ENCODE results near the gene GPR22.

GPR22 gene

DNA sequence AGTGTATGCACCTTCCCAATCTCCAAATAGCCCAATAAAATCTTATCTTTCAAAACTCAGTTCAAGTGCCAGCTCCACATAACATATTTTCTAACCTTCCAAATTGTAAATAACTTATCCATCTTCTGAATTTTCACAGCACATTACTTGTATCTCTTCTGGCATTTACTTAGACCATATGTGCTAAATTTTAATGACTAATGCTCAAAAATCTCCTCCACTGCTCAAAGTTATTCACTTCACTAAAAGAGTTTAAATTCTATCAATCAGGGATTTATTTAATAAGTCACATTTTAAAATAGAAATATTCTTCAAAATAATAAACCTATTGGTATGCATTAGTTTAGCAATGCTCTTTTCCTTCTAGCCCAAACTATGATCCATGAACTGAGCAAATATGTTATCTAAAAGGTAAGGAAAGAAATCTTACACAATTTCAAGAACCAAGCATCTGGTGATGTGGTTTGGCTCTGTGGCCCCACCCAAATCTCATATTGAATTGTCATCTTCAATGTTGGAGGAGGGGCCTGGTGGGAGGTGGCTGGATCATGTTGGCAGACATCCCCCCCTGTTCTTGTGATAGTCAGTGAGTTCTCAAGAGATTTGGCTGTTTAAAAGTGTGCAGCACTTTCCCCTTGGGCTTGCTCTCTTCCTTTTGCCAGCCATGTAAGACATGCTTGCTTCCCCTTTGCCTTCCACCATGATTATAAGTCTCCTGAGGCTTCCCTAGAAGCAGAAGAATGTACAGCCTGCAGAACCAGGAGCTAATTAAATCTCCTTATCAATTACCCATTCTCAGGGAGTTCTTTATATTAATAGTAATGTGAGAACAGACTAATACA is 28.1 kb upstream of the GPR22 start:
- ChIA-PET POLR2A (no interaction called here), CTCF (no interaction called here)
- DNase-seq (ENCODE audit: extremely low spot score) = no peak
- no peak for TF ChIP-seq SUZ12 (IDR thresholded peaks at IDR 0.05)
- no peak for TF ChIP-seq FOXA1 (IDR thresholded peaks at IDR 0.05)
- TF ChIP-seq SP1 (IDR thresholded peaks at IDR 0.05) = no peak
- no peak for TF ChIP-seq FOXM1 (IDR thresholded peaks at IDR 0.05; ENCODE audit: borderline replicate concordance)
- TF ChIP-seq ZNF384 (IDR thresholded peaks at IDR 0.05) = no peak
- no peak for TF ChIP-seq L3MBTL2 (conservative IDR thresholded peaks at IDR 0.05)
- TF ChIP-seq LEF1 (IDR thresholded peaks at IDR 0.05; ENCODE audit: borderline replicate concordance) = no peak
- no peak for TF ChIP-seq CTBP1 (IDR thresholded peaks at IDR 0.05; ENCODE audit: borderline replicate concordance)
- no peak for TF ChIP-seq FOXK2 (IDR thresholded peaks at IDR 0.05)
- no peak for TF ChIP-seq ELF4 (IDR thresholded peaks at IDR 0.05)
- no peak for TF ChIP-seq TARDBP (IDR thresholded peaks at IDR 0.05)
- TF ChIP-seq NFRKB (IDR thresholded peaks at IDR 0.05) = no peak
- TF ChIP-seq, protein P1, sequence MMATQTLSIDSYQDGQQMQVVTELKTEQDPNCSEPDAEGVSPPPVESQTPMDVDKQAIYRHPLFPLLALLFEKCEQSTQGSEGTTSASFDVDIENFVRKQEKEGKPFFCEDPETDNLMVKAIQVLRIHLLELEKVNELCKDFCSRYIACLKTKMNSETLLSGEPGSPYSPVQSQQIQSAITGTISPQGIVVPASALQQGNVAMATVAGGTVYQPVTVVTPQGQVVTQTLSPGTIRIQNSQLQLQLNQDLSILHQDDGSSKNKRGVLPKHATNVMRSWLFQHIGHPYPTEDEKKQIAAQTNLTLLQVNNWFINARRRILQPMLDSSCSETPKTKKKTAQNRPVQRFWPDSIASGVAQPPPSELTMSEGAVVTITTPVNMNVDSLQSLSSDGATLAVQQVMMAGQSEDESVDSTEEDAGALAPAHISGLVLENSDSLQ (IDR thresholded peaks at IDR 0.05) = no peak

DNA sequence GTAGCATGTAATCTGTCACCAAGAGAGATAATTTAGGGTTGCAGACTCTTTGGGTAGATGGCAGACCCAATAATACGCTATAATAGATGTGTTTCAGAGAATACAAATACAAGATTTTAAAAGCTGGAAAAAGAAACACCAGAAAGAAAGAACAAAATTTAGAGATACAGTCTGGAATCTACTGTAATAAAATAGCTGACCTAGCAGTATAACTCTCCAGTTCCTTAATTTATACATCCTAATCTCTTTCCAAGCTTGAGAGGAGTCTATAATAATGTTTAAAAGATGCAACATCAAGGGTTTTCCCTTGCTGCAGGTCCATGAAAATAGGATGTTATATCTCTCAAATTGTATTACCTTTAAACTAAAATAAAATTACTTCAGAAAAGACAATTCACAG is 27.2 kb upstream of the GPR22 start:
- CTCF ChIA-PET = no interaction called here
- DNase-seq (ENCODE audit: extremely low spot score) = no peak
- POLR2A ChIA-PET = no interaction called here
- TF ChIP-seq SP1 (IDR thresholded peaks at IDR 0.05) (no peak), HDGF (IDR thresholded peaks at IDR 0.05; ENCODE audit: borderline replicate concordance) (no peak), SUZ12 (IDR thresholded peaks at IDR 0.05) (no peak), BHLHE40 (IDR thresholded peaks at IDR 0.05; ENCODE audit: borderline replicate concordance) (no peak), FOXM1 (IDR thresholded peaks at IDR 0.05; ENCODE audit: borderline replicate concordance) (no peak), TARDBP (IDR thresholded peaks at IDR 0.05) (no peak), NFRKB (IDR thresholded peaks at IDR 0.05) (no peak)

DNA sequence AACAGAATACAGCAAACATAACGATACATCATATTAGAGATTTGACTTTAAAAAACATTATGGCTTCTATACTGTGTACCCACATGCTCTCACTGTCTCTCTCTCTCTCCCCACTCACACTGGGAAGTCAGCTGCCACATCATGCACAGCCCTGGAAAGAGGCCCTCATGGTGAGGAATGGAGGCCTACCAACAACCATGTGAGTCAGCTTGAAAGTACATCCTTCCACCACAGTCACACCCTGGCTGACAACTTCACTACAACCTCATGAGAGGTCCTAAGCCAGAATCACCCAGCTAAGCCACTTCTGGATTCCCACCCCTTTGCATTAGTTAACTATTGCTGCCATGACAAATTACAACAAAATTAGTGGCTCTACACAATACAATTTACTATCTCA is 23.3 kb upstream of the GPR22 start:
- no peak for DNase-seq (ENCODE audit: extremely low spot score)
- POLR2A ChIA-PET = no interaction called here
- CTCF ChIA-PET = no interaction called here
- no peak for TF ChIP-seq CTBP1 (IDR thresholded peaks at IDR 0.05; ENCODE audit: borderline replicate concordance)

DNA sequence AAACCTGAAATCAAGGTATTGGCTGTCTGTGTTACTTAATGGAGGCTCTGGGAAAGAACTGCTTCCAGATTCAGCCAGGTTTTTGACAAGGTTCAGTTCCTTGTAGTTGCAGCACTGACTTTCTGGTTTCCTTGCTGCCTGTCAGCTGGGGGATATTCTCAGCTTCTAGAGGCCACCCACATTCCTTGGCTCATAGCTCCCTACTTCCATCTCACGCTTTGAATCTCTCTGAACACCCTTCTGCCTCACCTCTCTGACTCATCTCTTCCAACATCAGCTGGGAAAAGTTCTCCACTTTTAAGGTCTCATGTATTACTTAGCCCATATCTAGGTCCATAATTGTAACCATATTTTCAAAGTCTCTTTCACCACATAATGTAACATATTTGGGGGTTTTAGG is 22.9 kb upstream of the GPR22 start:
- CTCF ChIA-PET = no interaction called here
- POLR2A ChIA-PET = no interaction called here
- no peak for TF ChIP-seq CTBP1 (IDR thresholded peaks at IDR 0.05; ENCODE audit: borderline replicate concordance)
- no peak for TF ChIP-seq HDGF (IDR thresholded peaks at IDR 0.05; ENCODE audit: borderline replicate concordance)
- no peak for TF ChIP-seq BHLHE40 (IDR thresholded peaks at IDR 0.05; ENCODE audit: borderline replicate concordance)
- no peak for TF ChIP-seq LEF1 (IDR thresholded peaks at IDR 0.05; ENCODE audit: borderline replicate concordance)
- TF ChIP-seq NFRKB (IDR thresholded peaks at IDR 0.05) = no peak
- no peak for TF ChIP-seq FOXM1 (IDR thresholded peaks at IDR 0.05; ENCODE audit: borderline replicate concordance)
- no peak for TF ChIP-seq ELF4 (IDR thresholded peaks at IDR 0.05)
- TF ChIP-seq, protein P1 (IDR thresholded peaks at IDR 0.05) = no peak
- no peak for TF ChIP-seq ZNF384 (IDR thresholded peaks at IDR 0.05)
- no peak for TF ChIP-seq FOXA1 (IDR thresholded peaks at IDR 0.05)
- no peak for TF ChIP-seq TARDBP (IDR thresholded peaks at IDR 0.05)
- TF ChIP-seq L3MBTL2 (conservative IDR thresholded peaks at IDR 0.05) = no peak
- no peak for TF ChIP-seq ARNT (IDR thresholded peaks at IDR 0.05)
- TF ChIP-seq SP1 (IDR thresholded peaks at IDR 0.05) = no peak
- TF ChIP-seq FOXK2 (IDR thresholded peaks at IDR 0.05) = no peak
- TF ChIP-seq SUZ12 (IDR thresholded peaks at IDR 0.05) = no peak
- no peak for DNase-seq (ENCODE audit: extremely low spot score)

DNA sequence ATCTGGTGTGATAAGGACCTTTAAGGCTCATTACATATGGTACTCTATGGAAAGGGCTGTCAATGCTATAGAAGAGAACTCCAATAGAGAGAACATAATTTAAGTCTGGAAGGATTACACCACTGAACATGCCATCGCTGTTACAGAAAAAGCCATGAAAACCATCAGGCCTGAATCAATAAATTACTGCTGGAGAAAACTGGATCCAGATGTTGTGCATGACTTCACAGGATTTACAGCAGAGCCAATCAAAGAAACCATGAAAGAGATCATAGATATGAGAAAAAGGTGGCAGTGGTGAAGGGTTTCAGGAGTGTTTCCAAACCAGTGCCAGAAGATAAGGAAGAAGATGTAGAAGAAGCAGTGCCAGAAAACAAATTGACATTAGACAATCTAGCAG is 18.9 kb upstream of the GPR22 start:
- TF ChIP-seq TARDBP (IDR thresholded peaks at IDR 0.05) (no peak), NFRKB (IDR thresholded peaks at IDR 0.05) (no peak), ARNT (IDR thresholded peaks at IDR 0.05) (no peak), HDGF (IDR thresholded peaks at IDR 0.05; ENCODE audit: borderline replicate concordance) (no peak), SP1 (IDR thresholded peaks at IDR 0.05) (no peak), ZNF384 (IDR thresholded peaks at IDR 0.05) (no peak), FOXK2 (IDR thresholded peaks at IDR 0.05) (no peak)
- ChIA-PET POLR2A (no interaction called here), CTCF (no interaction called here)
- DNase-seq (ENCODE audit: extremely low spot score) = no peak

DNA sequence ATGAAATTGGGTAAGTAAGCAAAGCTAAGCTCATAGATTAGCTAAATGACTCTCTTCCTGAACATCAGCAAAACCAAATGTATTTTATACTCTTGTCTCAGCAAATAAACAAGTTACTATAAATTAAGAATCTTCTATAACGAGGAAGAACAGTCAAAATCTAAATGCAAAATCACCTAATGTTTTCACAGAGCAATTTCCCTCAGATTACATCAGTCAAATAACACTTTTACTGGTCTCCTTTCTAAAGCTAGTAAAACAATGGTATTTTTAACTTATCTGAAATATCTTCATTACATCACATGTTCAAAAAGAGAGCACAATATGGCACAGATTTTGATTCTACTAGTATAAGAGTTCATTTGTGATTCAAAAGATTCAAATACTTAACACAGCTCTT is 16.5 kb upstream of the GPR22 start:
- no peak for DNase-seq (ENCODE audit: extremely low spot score)
- POLR2A ChIA-PET = no interaction called here
- CTCF ChIA-PET = no interaction called here
- TF ChIP-seq FOXK2 (IDR thresholded peaks at IDR 0.05) (no peak), NFRKB (IDR thresholded peaks at IDR 0.05) (no peak), SUZ12 (IDR thresholded peaks at IDR 0.05) (no peak), ELF4 (IDR thresholded peaks at IDR 0.05) (no peak), L3MBTL2 (conservative IDR thresholded peaks at IDR 0.05) (no peak), FOXM1 (IDR thresholded peaks at IDR 0.05; ENCODE audit: borderline replicate concordance) (no peak), HDGF (IDR thresholded peaks at IDR 0.05; ENCODE audit: borderline replicate concordance) (no peak), FOXA1 (IDR thresholded peaks at IDR 0.05) (no peak)
- TF ChIP-seq, protein P1 (IDR thresholded peaks at IDR 0.05) = no peak
